HepG2 (cell line): ENCODE measurements around the gene KRTAP12-1. TPM values are rescaled to one million over a fixed set of nuclear protein-coding genes. Genes with fewer than 3 reads are reported as not detected.
A peak's percentile ranks its signal among the peaks of the same experiment; 100 is the strongest.

ENCODE experiments used
- ATAC-seq: fragments of 200-7000 bp; cut with Tn5 transposase; 3 replicates; pipeline ENCODE4 v1.9.1; 2020; ENCODE audit warnings: mild to moderate bottlenecking, moderate library complexity
- BruUV-seq: library from RNA; stranded (reverse); fragments of 400-500 nt; replicated peaks from 2 replicates; lab custom pipeline; 2021; lab: Mats Ljungman, UMichigan
- CTCF ChIA-PET: fragments of 300-600 bp; formaldehyde crosslinking; extraction: SDS; loops from one replicate; lab custom pipeline; 2021; ENCODE audit warnings: low total read pairs, inconsistent platforms, low intra/inter-chr PET ratio; lab: Yijun Ruan, JAX
- POLR2A ChIA-PET: fragments of 350-600 bp; sonication (Branson Sonifier 250); formaldehyde crosslinking; loops from one replicate; lab custom pipeline; 2020; ENCODE audit warnings: antibody characterized with exemption, inconsistent platforms; lab: Yijun Ruan, JAX
- DNase-seq: peaks from one replicate; pipeline ENCODE4 v3.0.0-alpha.2; 2015; ENCODE audit warnings: low spot score
- FAIRE-seq: peaks from 3 replicates; lab custom pipeline; 2011; peaks lifted over from hg19 to GRCh38; lab: Jason Lieb, UNC
- H2AFZ ChIP-seq: one replicate; pipeline ENCODE4 v1.6.1; 2011; ENCODE audit warnings: low read length, inconsistent platforms
- H3K27ac ChIP-seq: fragments of 300-600 bp; 3 replicates; pipeline ENCODE4 v1.8.0; 2011; ENCODE audit warnings: mixed run types, mild to moderate bottlenecking, mixed read lengths, low read length, inconsistent platforms; ENCODE audit not compliant: insufficient read depth; ENCODE audit errors: extremely low read length
- H3K27me3 ChIP-seq, 2 experiments: fragments of 200-600 bp in 1 of 2; 2 replicates in 1 of 2; 3 replicates in 1 of 2; pipeline versions ENCODE4 v1.6.0 to v1.8.0; 2011; ENCODE audit warnings: low read length in 2 of 2, mild to moderate bottlenecking in 2 of 2, moderate library complexity in 2 of 2, inconsistent platforms in 1 of 2; ENCODE audit not compliant: insufficient read depth in 2 of 2, control insufficient read depth in 1 of 2
- H3K36me3 ChIP-seq, 2 experiments: fragments of 200-600 bp in 1 of 2; replicated peaks in 1 of 2; 2 replicates in 1 of 2; 3 replicates in 1 of 2; pipeline versions ENCODE4 v1.5.1 to v1.8.0; 2011; ENCODE audit warnings: low read length in 2 of 2, inconsistent platforms in 1 of 2; ENCODE audit not compliant: insufficient read depth in 2 of 2, control insufficient read depth in 1 of 2
- H3K4me1 ChIP-seq: 2 replicates; pipeline ENCODE4 v1.5.1; 2012; ENCODE audit warnings: low read length, inconsistent platforms; ENCODE audit not compliant: insufficient read depth
- H3K4me2 ChIP-seq: 2 replicates; pipeline ENCODE4 v1.6.0; 2011; ENCODE audit warnings: low read depth, low read length, inconsistent platforms
- H3K4me3 ChIP-seq, 3 experiments: fragments of 200-600 bp in 1 of 3; sonication (generic), shearing (Covaris generic) in 1 of 3; replicated peaks in 1 of 3; 2 replicates each; pipeline ENCODE4 v1.5.1; 2011 to 2016; ENCODE audit warnings: low read length in 3 of 3, inconsistent platforms in 2 of 3, low read depth in 2 of 3, mild to moderate bottlenecking in 2 of 3, control low read depth in 1 of 3, mixed read lengths in 1 of 3; ENCODE audit not compliant: insufficient read depth in 1 of 3
- H3K79me2 ChIP-seq: one replicate; pipeline ENCODE4 v1.6.1; 2011; ENCODE audit warnings: low read length, inconsistent platforms; ENCODE audit not compliant: insufficient read depth
- H3K9ac ChIP-seq: 2 replicates; pipeline ENCODE4 v1.6.0; 2011; ENCODE audit warnings: mild to moderate bottlenecking, low read depth, low read length, inconsistent platforms; ENCODE audit not compliant: insufficient read depth
- H3K9me3 ChIP-seq: 2 replicates; pipeline ENCODE4 v1.5.1; 2012; ENCODE audit warnings: mild to moderate bottlenecking, low read length
- H4K20me1 ChIP-seq: 2 replicates; pipeline ENCODE4 v1.6.0; 2011; ENCODE audit warnings: inconsistent platforms, mild to moderate bottlenecking, low read length, moderate library complexity; ENCODE audit not compliant: insufficient read depth
- KDM4B ChIP-seq: sonication (generic); formaldehyde crosslinking; IDR thresholded peaks from 2 replicates; pipeline ENCODE4 v1.4.0; 2020; ENCODE audit warnings: missing genetic modification reagents
- KDM5B ChIP-seq: sonication (generic); formaldehyde crosslinking; IDR thresholded peaks from 2 replicates; pipeline ENCODE4 v1.4.0; 2020; ENCODE audit warnings: missing genetic modification reagents, mild to moderate bottlenecking, borderline replicate concordance
- NR2F2 ChIP-seq: IDR thresholded peaks from 2 replicates; pipeline ENCODE4 v1.6.1; 2012; ENCODE audit warnings: low read depth, inconsistent platforms, borderline replicate concordance
- RORA ChIP-seq: sonication (generic); formaldehyde crosslinking; IDR thresholded peaks from 2 replicates; pipeline ENCODE4 v1.5.0; 2020; ENCODE audit warnings: mild to moderate bottlenecking, missing genetic modification reagents, moderate library complexity
- ZNF160 ChIP-seq: sonication (generic); formaldehyde crosslinking; IDR thresholded peaks from 2 replicates; pipeline ENCODE4 v1.8.0; 2022; ENCODE audit warnings: mild to moderate bottlenecking, inconsistent platforms, missing genetic modification reagents
- ZNF816 ChIP-seq: sonication (generic); formaldehyde crosslinking; IDR thresholded peaks from 2 replicates; pipeline ENCODE4 v1.8.0; 2022; ENCODE audit warnings: missing genetic modification reagents, mild to moderate bottlenecking, borderline replicate concordance
- WGBS: methylation state at CpG from one replicate; pipeline ENCODE4 v1.1.6; 2017; ENCODE audit warnings: low lambda C conversion rate; 5-methylcytosine and 5-hydroxymethylcytosine counted together
- in situ Hi-C: cut with HindIII; loops from 2 replicates; pipeline ENCODE4 v1.10.0; 2017; ENCODE audit warnings: low pct_unique_long_range_greater_than_20kb; ENCODE audit not compliant: extremely low pct_ligation_motif_present
- intact Hi-C: fragments of 100-400 bp; cut with micrococcal nuclease; formaldehyde crosslinking; loops from one replicate; pipeline ENCODE4 v1.10.0; 2022; ENCODE audit not compliant: unreplicated experiment
- polyA plus RNA-seq, 8 experiments: library from polyadenylated mRNA; depleted of rRNA in 3 of 8; stranded (reverse) in 7 of 8; unstranded in 1 of 8; fragments of >200 nt; fragmentation: Illumina TruSeq in 4 of 8; extraction: Trizol in 4 of 8; gene quantifications; 2 replicates each; pipeline versions ENCODE4 v1.2.1 to v1.2.3, GENCODE V29; 2011 to 2016; ENCODE audit warnings: low read depth in 4 of 8, missing spikeins in 1 of 8, mixed read lengths in 1 of 8; ENCODE audit not compliant: insufficient read depth in 1 of 8
- total RNA-seq, 5 experiments: library from RNA; depleted of rRNA; stranded (reverse); fragments of >200 nt; fragmentation: Illumina TruSeq; extraction: Trizol; gene quantifications; 2 replicates each; pipeline ENCODE4 v1.2.3, GENCODE V29; 2016; ENCODE audit warnings: low read depth in 1 of 5
- TF ChIP-seq, protein P1 (sequence below): IDR thresholded peaks from 2 replicates; pipeline ENCODE4 v1.6.1; 2016
- TF ChIP-seq, protein P2 (sequence below): sonication (generic); formaldehyde crosslinking; IDR thresholded peaks from 2 replicates; pipeline ENCODE4 v1.5.1; 2020; ENCODE audit warnings: mild to moderate bottlenecking, missing genetic modification reagents

The KRTAP12-1 gene
- total and polyA plus RNA-seq, 2 of the 13 experiments (the other 11 are each of a cell fraction or from before 2014, with no cell fraction given) = not detected

DNA sequence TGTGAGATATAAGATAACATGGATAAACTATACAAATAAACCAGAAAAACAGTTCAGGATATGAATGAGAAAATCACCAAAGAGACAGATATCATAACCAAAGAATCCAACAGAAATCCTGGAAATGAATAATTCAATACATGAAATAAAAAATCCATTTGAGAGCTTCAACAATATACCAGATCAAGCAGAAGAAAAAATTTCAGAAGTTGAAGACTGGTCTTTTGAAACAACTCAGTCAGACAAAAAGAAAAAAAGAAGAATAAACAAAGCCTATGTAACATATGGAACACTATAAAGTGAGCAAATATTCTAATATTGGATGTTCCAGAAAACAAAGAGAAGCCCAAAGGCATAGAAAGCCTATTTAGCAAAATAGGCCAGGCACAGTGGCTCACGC is 10.1 kb downstream of the KRTAP12-1 start:
- Histone ChIP-seq H3K79me2 (no peaks in the 10 kb centered on the region), H3K4me3 (no peak overlapping the region), H3K4me2 (no peak overlapping the region), H3K36me3 (no peaks in the 10 kb centered on the region), H3K4me1 (no peaks in the 10 kb centered on the region), H4K20me1 (no peaks in the 10 kb centered on the region), H2AFZ (no peak overlapping the region), H3K9ac (no peak overlapping the region), H3K27me3 (peaks cover 0 to 14% of the 10 kb centered on the region in 2 experiments; a peak in 2 of 5 replicates), H3K9me3 (peaks cover 7% of the 10 kb centered on the region), H3K27ac (no peak overlapping the region)
- no peak for ATAC-seq
- intact Hi-C loops = no loop called here
- WGBS = 7% methylated on average over 1 of the region's 1 CpG
- ChIA-PET CTCF (no interaction called here), POLR2A (no interaction called here)
- BruUV-seq = no TSS peak
- no peak for FAIRE-seq
- in situ Hi-C loops = no loop called here
- no peak for TF ChIP-seq KDM4B (CRISPR knock-in tag)
- TF ChIP-seq ZNF160 (CRISPR knock-in tag) = peak; percentile 79; the same call in 1 of the 2 replicates
- TF ChIP-seq, protein P1, sequence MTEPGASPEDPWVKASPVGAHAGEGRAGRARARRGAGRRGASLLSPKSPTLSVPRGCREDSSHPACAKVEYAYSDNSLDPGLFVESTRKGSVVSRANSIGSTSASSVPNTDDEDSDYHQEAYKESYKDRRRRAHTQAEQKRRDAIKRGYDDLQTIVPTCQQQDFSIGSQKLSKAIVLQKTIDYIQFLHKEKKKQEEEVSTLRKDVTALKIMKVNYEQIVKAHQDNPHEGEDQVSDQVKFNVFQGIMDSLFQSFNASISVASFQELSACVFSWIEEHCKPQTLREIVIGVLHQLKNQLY = no peak
- no peak for TF ChIP-seq KDM5B (CRISPR knock-in tag)
- no peak for TF ChIP-seq ZNF816 (CRISPR knock-in tag)
- TF ChIP-seq RORA (CRISPR knock-in tag) = no peak
- TF ChIP-seq NR2F2 = no peak
- TF ChIP-seq, protein P2, sequence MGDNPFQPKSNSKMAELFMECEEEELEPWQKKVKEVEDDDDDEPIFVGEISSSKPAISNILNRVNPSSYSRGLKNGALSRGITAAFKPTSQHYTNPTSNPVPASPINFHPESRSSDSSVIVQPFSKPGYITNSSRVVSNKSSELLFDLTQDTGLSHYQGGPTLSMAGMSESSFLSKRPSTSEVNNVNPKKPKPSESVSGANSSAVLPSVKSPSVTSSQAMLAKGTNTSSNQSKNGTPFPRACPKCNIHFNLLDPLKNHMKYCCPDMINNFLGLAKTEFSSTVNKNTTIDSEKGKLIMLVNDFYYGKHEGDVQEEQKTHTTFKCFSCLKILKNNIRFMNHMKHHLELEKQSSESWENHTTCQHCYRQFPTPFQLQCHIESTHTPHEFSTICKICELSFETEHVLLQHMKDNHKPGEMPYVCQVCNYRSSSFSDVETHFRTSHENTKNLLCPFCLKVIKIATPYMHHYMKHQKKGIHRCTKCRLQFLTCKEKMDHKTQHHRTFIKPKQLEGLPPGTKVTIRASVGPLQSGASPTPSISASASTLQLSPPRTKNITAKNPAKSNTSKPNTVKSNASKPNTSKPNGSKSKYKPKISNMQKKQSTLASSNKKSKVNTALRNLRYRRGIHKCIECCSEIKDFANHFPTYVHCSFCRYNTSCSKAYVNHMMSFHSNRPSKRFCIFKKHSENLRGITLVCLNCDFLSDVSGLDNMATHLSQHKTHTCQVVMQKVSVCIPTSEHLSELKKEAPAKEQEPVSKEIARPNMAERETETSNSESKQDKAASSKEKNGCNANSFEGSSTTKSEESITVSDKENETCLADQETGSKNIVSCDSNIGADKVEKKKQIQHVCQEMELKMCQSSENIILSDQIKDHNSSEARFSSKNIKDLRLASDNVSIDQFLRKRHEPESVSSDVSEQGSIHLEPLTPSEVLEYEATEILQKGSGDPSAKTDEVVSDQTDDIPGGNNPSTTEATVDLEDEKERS (CRISPR knock-in tag) = no peak
- no peak for DNase-seq
